AG08395 (cell line): ENCODE data around the gene CELA3A.

Experiments used
- DNase-seq: peaks from one replicate; pipeline ENCODE4 v3.0.0; 2012; ENCODE audit warnings: mixed read lengths, low spot score

Gene CELA3A

GRCh38 chr1:22050330-22050729 is 48.9 kb downstream of the CELA3A start:
- DNase-seq, result no peak

GRCh38 chr1:22051607-22052114 is 50.2 kb downstream of the CELA3A start:
- DNase-seq, result no peak

GRCh38 chr1:22052115-22053016 is 50.9 kb downstream of the CELA3A start, which contains the start of gene CDC42:
Gene CDC42, plus strand, starts transcription at chr1:22052709. Its CDS starts 25,770 bp downstream, at chr1:22078479.
- DNase-seq, result peak; percentile 98

- DNase-seq, result peak; percentile 72
Observed at GRCh38 chr1:22053017-22053860, 51.8 kb downstream of the CELA3A start.

- DNase-seq, result no peak
Observed at GRCh38 chr1:22053861-22054770, 52.7 kb downstream of the CELA3A start.

GRCh38 chr1:22055463-22055862 is 54.0 kb downstream of the CELA3A start:
- no peak for DNase-seq

- no peak for DNase-seq
Observed at GRCh38 chr1:22056043-22056442, 54.6 kb downstream of the CELA3A start.

GRCh38 chr1:22056936-22057335 is 55.5 kb downstream of the CELA3A start:
- DNase-seq, result no peak

GRCh38 chr1:22057861-22058260 is 56.4 kb downstream of the CELA3A start:
- no peak for DNase-seq
